ENCODE data around the gene RHOC. TPM values are rescaled to one million over a fixed set of nuclear protein-coding genes. Genes with fewer than 3 reads are reported as not detected.

RHOC gene
- polyA plus RNA-seq, 1 of the 3 experiments (the other 2 are of a cell fraction) = 1,028 TPM

- no peak for TF ChIP-seq MAX (IDR thresholded peaks at IDR 0.05; ENCODE audit: low read depth)
- TF ChIP-seq POLR2AphosphoS5 (IDR thresholded peaks at IDR 0.05; ENCODE audit: low read depth, low read length) = no peak
- TF ChIP-seq CTCF (IDR thresholded peaks at IDR 0.05) = no peak
- TF ChIP-seq GATA2 (CRISPR knock-in tag; IDR thresholded peaks at IDR 0.05) = no peak
- no peak for TF ChIP-seq RFX5 (IDR thresholded peaks at IDR 0.05; ENCODE audit: low read length)
- TF ChIP-seq MXI1 (IDR thresholded peaks at IDR 0.05; ENCODE audit: low read depth, low read length) = no peak
- TF ChIP-seq IRF3 (IDR thresholded peaks at IDR 0.05; ENCODE audit: low read depth, low read length) = no peak
- no peak for TF ChIP-seq TEAD4 (IDR thresholded peaks at IDR 0.05; ENCODE audit: borderline replicate concordance, insufficient read depth)
- TF ChIP-seq CHD2 (IDR thresholded peaks at IDR 0.05; ENCODE audit: low read length, partially characterized antibody) = no peak
- TF ChIP-seq ELF1 (IDR thresholded peaks at IDR 0.05) = no peak
- no peak for TF ChIP-seq TCF12 (IDR thresholded peaks at IDR 0.05)
- no peak for TF ChIP-seq FOXJ3 (CRISPR knock-in tag; IDR thresholded peaks at IDR 0.05)
- no peak for TF ChIP-seq RCOR1 (IDR thresholded peaks at IDR 0.05; ENCODE audit: low read length)
- TF ChIP-seq NFIC (IDR thresholded peaks at IDR 0.05; ENCODE audit: borderline replicate concordance) = no peak
- TF ChIP-seq USF2 (IDR thresholded peaks at IDR 0.05; ENCODE audit: borderline replicate concordance, low read depth, low read length) = no peak
- WGBS (ENCODE audit: low lambda C conversion rate) = 97% methylated on average over 6 of the region's 6 CpGs
- Histone ChIP-seq H3K79me2 (ENCODE audit: insufficient read depth) (no peaks in the 10 kb centered on the region), H3F3A (replicated peaks; ENCODE audit: insufficient read depth) (peaks cover 6% of the 10 kb centered on the region), H3K9me2 (no peaks in the 10 kb centered on the region), H3K9me3 (no peaks in the 10 kb centered on the region), H3K27me3 (ENCODE audit: insufficient read depth) (no peaks in the 10 kb centered on the region), H3K4me1 (ENCODE audit: control insufficient read depth in 1 of 2, insufficient read depth in 2 of 2, low read depth in 1 of 2, low read length in 1 of 2) (peaks cover 0 to 7% of the 10 kb centered on the region in 2 experiments; a peak in 1 of 4 replicates), H3K4me3 (ENCODE audit: low read depth in 2 of 2, low read length in 1 of 2) (no peak overlapping the region), H3K9ac (no peak overlapping the region), H4K20me1 (ENCODE audit: insufficient read depth) (no peaks in the 10 kb centered on the region), H3K36me3 (replicated peaks in 1 of 2; ENCODE audit: control insufficient read depth in 1 of 2, insufficient read depth in 2 of 2, low read length in 1 of 2) (peaks cover 20 to 51% of the 10 kb centered on the region in 2 experiments), H3K4me2 (no peak overlapping the region), H2AFZ (ENCODE audit: low read depth) (no peak overlapping the region), H3K27ac (ENCODE audit: low read depth in 2 of 2, low read length in 1 of 2) (no peak overlapping the region)
- CTCF ChIA-PET = interaction anchor here (1.0 kb wide), 1 partner anchor 22 kb away, joined by 3 read pairs; no protein-coding TSS in a partner anchor
- no peak for DNase-seq
- POLR2A ChIA-PET = no interaction called here
Observed at GRCh38 chr1:112693821-112694220, 13.1 kb downstream of the RHOC start.

Measured in SK-N-SH (cell line).